GM12891 (cell line): ENCODE results near the gene THADA.

Experiments used
- POLR2A ChIP-seq: IDR thresholded peaks from 2 replicates; pipeline ENCODE4 v1.6.1; 2011; ENCODE audit warnings: low read depth, low read length, control low read depth
- POLR2AphosphoS5 ChIP-seq: IDR thresholded peaks from 2 replicates; pipeline ENCODE4 v1.6.1; 2011; ENCODE audit warnings: low read depth, low read length, control low read depth

DNA sequence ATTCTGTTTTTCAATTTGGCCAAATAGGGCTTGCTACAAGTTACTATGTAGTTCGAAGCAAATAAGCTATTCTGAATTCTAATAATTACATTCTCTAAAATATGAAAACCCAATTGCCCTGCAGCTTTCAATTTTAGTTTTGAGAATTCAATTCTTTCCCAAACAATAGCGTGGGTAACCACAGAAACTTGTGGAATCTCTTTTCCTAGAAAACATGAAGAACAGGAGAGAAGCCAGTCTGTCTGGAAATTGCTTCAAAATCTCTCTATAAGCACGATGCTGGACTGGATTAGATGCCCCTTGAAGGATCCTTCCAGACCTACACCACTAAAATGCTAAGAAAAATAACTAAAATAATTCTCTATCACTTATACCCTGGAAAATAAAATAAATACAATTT, 115.0 kb downstream of the THADA start:
- TF ChIP-seq POLR2A, result no peak
- no peak for TF ChIP-seq POLR2AphosphoS5
